NCI-H2196 treated with DMSO at 0.1 percent for 48 hours (cell line): ENCODE data around the gene RNF39.

ENCODE experiments used
- DNase-seq: peaks from one replicate; lab custom pipeline; 2025; ENCODE audit not compliant: unreplicated experiment; lab: John Stamatoyannopoulos, UW

Gene RNF39

DNA sequence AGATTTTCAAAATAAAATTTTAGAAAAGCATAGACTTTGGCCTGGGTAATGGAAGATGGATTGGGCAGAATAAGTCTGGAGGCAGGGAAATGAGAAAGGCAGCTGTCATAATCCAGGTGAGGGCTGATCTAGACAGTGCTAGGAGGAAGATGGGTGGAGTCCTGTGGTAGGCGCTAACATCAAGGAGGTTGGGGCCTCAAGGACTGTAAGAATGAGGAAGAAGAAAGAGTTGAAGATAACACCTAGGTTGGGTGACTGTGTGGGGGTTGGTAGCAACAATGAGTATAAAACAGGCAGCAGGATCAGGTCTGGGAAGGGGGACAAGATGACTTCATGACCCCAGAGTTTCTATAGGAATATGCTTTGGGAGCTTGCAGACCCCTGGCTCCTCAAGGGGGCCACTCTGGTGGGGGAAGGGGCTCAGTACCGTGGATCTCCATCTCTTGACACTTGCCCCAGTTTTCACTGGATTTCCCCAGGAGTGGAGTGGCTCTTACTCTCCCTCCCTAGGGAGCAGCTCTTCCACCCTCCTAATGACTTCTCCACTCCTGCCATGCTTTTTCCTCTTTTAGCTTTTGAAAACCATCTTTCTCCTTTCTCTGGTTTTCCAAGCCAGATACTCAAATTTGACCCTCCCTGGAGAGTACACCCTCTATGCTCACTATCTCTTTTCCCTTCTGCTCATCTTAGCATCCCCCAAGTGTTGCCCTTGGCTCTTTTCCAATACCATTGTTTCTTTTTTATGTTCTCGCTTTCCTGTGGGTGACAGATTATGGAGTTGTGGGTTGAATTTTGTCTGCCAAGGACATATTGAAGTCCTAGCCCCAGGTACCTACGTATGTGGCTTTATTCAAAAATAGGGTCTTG is 22.6 kb upstream of the RNF39 start:
- no peak for DNase-seq

DNA sequence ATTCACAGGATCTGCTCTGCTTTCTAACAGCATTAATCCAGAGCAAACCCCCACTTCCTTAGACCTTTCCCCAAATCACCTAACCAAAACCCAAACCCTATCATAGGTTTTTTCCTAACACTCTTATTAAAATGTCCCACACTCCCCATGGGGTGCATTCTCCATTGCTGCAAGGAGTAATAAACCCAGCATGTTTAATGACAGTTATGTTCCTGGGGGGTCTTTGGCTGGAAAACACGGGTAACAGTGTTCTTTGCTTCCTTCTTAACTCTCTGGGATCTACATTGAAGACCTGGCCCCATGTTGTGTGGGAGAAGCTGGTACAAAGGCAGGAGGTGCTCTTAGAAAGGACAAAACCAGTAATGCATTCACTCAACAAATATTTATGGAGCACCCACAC is 21.3 kb upstream of the RNF39 start:
- DNase-seq, result no peak

DNA sequence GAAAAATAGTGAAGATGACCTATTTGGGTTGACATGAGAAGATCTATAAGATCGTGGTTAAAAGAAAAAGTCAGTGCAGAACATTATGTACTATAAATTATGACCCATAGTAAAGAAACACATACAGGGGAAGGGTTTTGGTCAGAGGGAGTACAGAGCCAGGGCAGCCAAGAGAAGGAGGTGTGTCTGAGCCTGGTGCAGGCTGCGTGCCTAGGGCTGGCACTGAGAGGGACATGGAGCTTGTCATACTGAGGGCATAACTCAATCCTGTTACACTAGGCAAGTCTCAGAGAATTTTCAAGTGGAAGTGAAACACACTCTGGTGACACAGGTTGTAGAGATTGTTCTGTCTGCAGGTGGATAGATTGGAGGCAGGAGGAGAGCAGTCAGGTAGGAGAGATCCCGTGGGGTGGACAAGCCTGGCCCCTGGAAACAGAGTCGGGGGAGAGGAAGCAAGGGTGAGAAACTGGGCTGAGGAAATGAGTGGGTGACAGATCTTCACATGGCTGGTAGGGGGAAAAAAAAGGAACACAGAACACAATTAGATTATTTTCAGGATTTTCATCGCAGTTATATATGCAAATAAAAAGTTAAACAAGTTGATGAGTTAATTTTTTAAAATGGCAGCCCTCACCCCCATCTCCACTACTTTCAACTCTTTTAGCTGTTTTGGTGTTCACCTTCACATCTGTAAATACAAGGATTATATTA is 18.5 kb upstream of the RNF39 start:
- no peak for DNase-seq

GRCh38 chr6:30092852-30093543 is 17.4 kb upstream of the RNF39 start:
- no peak for DNase-seq

DNA sequence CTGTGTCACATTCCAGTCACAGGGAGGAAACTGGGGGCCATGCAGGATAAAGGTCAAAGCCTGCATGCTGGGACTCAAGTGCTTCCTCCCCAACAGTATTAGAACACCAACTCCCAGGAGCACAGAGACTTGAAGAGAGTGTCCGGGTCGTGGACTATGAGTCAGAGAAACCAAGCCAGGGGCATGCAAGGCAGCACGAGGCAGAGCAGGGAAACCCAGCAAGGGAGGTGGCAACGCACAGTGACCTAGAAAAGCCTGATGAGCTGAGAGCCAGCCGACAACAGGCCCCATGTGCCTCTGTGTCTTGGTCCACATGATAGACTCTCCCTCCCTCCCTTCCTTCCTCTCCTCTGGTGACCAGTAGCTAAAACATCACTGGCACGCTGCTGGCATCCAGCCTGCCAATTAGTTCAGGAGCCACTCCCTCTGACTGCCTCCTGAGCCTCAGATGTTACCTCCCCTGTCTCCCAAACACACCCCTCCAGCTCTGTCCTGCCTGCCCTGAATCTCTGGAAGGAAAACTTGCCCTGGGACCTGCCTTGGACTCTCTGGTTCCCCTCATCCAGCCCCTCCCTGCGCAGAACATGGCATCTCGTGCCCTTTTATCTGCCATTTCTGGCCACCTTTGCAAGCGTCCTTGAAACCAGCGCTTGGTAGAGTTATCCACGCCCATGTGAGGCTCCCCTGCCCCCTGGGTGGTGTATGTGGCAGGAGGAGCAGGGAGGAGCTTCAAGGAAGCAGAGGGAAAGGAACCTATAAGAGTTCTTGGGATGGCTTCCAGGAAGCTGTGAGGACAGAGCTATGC is 16.2 kb upstream of the RNF39 start:
- DNase-seq, result no peak

DNA sequence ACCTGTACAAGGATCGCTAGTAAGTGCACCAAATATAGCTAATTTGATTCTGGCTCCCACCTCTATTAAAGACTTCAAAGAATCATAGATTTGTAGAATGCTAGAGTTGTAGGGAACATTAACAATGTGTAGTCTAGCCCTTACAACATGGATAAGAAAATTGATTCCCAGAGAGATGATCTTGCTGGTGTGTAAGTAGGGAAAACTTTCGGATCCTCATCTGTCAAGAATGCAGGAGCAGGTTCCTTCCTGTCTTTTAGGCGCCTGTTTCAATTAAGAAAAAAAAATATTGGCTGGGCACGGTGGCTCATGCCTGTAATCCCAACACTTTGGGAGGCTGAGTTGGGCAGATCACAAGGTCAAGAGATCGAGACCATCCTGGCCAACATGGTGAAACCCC is 12.3 kb upstream of the RNF39 start:
- no peak for DNase-seq

DNA sequence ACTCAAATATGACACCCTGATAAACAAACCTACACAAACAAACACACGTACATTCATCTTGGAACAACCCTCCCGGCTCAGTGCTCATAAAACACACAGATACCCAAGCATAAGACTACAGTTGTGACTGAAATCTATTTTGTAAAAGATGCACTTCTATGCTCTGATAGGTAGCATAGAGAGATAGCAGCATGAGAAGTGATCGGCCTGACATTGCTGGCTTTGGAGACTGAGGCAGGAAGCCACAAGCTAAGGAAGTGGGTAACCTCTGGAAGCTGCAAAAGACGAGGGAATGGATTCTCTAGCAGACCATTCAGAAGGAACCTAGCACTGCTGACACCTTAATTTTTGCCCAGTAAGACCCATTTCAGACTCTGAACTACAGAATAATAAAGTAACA is 1.6 kb upstream of the RNF39 start:
- DNase-seq, result no peak

DNA sequence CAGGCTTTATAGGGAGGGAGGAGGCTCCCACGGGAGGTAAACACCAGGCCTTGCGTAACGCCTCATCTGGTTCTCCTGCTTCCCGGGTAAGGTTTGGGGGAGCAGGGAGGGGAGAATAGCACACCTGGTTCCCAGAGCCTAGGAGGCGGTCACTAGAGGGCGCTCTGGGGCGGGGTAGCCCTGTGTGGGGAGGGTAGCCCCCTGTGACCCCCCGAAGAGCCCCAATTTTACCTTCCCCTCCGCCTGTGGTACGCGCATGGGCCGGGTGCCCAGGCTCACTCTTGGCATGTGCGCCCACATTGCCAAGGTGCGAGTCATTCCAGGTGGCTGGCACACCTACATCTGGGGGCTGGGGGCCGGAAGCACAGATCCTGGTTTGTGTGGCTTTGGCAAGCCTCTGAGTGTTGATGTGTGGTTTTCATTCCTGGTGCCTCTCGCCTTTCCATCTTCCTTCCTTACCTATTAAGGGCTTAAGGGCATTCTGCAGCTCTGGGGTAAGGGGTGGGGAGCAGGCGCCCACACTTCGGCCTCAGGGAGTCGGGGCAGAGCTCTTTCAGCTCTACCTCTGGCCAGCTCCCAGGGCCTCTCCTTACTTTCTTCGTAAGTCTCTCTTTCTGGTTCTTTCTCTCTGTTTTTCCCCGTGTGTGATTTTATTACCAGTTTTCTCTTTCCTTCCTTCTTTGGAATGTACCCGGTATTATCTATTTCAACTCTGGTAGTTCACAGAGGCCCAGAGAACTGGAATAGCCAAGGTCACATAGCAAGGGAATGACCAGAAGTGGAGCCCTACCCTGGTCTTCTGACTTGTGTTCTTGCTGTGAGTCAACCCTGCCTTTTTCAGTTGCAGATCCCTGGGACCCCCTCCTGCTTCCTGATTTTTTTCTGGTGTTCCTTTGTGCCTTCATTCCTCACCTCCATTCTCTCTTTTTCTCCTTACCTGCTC is 492 bp upstream of the RNF39 start:
- no peak for DNase-seq

GRCh38 chr6:30074331-30075093 is 1.1 kb downstream of the RNF39 start:
- no peak for DNase-seq

- no peak for DNase-seq
These were observed 1.9 kb downstream of the RNF39 start for GRCh38 chr6:30073489-30074235.

- DNase-seq, result no peak
These were observed 3.7 kb downstream of the RNF39 start for GRCh38 chr6:30071858-30072257.

DNA sequence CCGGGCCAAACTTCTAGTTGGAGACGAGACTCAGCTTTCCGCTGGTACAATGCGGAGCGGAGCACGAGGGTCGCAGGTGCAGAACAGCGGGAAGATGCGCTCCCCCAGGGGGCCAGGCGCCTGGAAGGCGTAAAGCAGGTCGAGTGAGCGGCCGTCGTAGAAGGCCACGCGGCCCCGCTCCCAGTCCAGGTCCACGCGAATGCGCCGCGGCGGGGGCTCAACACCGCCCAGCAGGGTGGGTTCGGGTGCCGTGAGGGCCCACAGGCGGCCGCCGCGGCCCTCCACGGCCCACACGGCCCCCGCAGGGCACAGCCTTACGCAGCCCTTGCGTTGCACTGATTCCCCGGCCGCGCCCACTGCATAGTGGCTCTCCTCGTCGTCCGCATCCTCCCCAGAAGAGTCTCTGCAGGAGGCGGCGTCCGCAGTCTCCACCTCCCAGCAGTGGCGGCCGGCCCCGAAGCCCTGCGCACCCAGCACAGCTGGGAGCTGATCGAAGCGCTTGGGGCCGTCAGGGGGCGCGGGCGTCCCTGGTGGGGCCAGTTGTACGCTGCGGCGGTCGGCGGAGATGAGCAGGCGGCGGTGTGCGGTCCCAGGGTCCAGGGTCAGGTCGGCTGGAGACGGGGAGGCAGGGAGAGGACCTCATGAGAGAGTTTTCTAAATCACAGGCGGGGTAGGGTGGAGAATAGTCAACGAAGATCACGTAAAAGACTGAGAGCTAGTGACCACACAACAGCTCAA is 4.3 kb downstream of the RNF39 start:
- DNase-seq, result no peak

GRCh38 chr6:30067460-30068139 is 8.0 kb downstream of the RNF39 start:
- DNase-seq, result no peak

GRCh38 chr6:30066577-30067459 is 8.8 kb downstream of the RNF39 start, which contains the start of gene PPP1R11:
PPP1R11 (plus strand) TSS chr6:30067198; CDS start chr6:30067411, 213 bp downstream.
- peak; percentile 99 for DNase-seq

GRCh38 chr6:30066082-30066481 is 9.5 kb downstream of the RNF39 start:
- no peak for DNase-seq

- DNase-seq, result no peak
These were observed 12.3 kb downstream of the RNF39 start for GRCh38 chr6:30063315-30063714.
